AG10803 (cell line): ENCODE data around the gene KDM4B.

Experiments
- DNase-seq: peaks from one replicate; pipeline ENCODE4 v3.0.0; 2010; ENCODE audit warnings: low read depth
- H3K4me3 ChIP-seq: 2 replicates; pipeline ENCODE4 v1.5.1; 2011; ENCODE audit warnings: mild to moderate bottlenecking, low read length, control low read depth
- TF ChIP-seq, protein P1 (sequence below): conservative IDR thresholded peaks from 2 replicates; pipeline ENCODE4 v1.5.1; 2011; ENCODE audit warnings: mild to moderate bottlenecking, low read length, control low read depth, inconsistent platforms

The KDM4B gene

GRCh38 chr19:5048727-5049553, 80.0 kb downstream of the KDM4B start:
- DNase-seq: peak; percentile 78
- H3K4me3 ChIP-seq: peak overlapping the region; percentile 15; the same call in 1 of the 2 replicates

GRCh38 chr19:5049561-5049960, 80.6 kb downstream of the KDM4B start:
- H3K4me3 ChIP-seq: no peak overlapping the region
- no peak for DNase-seq
- TF ChIP-seq, protein P1, sequence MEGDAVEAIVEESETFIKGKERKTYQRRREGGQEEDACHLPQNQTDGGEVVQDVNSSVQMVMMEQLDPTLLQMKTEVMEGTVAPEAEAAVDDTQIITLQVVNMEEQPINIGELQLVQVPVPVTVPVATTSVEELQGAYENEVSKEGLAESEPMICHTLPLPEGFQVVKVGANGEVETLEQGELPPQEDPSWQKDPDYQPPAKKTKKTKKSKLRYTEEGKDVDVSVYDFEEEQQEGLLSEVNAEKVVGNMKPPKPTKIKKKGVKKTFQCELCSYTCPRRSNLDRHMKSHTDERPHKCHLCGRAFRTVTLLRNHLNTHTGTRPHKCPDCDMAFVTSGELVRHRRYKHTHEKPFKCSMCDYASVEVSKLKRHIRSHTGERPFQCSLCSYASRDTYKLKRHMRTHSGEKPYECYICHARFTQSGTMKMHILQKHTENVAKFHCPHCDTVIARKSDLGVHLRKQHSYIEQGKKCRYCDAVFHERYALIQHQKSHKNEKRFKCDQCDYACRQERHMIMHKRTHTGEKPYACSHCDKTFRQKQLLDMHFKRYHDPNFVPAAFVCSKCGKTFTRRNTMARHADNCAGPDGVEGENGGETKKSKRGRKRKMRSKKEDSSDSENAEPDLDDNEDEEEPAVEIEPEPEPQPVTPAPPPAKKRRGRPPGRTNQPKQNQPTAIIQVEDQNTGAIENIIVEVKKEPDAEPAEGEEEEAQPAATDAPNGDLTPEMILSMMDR: no peak

More at GRCh38 chr19:5048727-5049553, 80.0 kb downstream of the KDM4B start:
- TF ChIP-seq, protein P1: no peak

GRCh38 chr19:5050067-5050656, 81.2 kb downstream of the KDM4B start:
- no peak for DNase-seq
- TF ChIP-seq, protein P1: no peak
- no peak overlapping the region for H3K4me3 ChIP-seq

GRCh38 chr19:5050905-5051304, 82.0 kb downstream of the KDM4B start:
- H3K4me3 ChIP-seq: no peak overlapping the region
- TF ChIP-seq, protein P1: no peak
- no peak for DNase-seq

DNA sequence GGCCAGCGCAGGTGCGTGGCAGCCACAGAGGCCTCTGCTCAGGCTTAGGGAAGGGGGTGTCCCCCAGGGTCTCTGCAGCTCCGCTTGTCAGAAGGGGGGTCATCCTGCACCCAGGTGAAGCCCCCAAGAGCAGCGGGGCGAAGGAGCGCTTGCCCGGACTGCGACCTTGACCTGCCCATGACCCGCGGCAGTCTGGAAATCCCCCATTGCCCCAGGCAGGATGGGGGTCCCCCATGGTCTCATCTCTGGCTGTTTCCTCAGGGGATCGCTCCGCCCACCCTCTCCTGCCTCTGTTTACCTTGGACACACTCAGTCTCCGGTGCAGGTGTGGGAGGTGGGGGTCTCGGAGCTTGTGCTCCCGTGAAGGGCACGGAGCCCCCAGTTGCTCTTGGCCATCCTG, 82.7 kb downstream of the KDM4B start:
- no peak for DNase-seq
- H3K4me3 ChIP-seq: no peak overlapping the region
- TF ChIP-seq, protein P1: no peak

GRCh38 chr19:5052515-5052914, 83.6 kb downstream of the KDM4B start:
- TF ChIP-seq, protein P1: no peak

DNA sequence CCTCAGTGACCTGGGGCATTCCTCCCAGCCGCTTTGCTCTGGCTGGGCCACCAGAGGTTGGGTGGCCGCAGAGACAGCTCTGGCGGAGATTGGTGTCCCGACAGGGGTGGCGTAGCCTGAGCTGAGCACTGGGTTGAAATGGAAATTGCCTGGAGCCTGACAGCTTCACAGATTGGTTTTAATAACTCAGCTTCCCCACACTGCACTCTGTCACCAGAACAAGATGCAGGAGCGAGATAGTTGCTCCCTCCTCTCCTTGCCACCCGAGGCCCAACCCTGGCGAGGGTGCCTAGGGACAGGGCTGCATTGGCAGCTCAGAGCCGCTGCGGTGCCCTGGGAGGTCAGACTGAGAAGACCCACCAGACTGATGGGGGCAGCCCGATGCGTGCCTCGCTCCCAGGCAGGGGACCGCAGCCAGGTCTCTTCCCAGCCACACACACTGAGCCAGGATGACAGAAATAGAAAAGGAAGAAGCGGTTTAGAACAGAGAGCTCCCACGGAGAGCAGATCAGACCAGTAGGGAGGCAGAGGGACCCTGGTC, 84.1 kb downstream of the KDM4B start:
- no peak overlapping the region for H3K4me3 ChIP-seq
- TF ChIP-seq, protein P1: no peak
- no peak for DNase-seq

More at GRCh38 chr19:5052515-5052914, 83.6 kb downstream of the KDM4B start:
- H3K4me3 ChIP-seq: no peak overlapping the region
- no peak for DNase-seq
